MM.1S (cell line): ENCODE measurements around the gene CARD9.

ENCODE experiments used
- DNase-seq: peaks from one replicate; pipeline ENCODE4 v3.0.0-alpha.2; 2015
- H2AFZ ChIP-seq: fragments of 300-600 bp; sonication (generic); 2 replicates; pipeline ENCODE4 v1.6.0; 2016; ENCODE audit warnings: antibody characterized with exemption, low read length
- H3F3A ChIP-seq: fragments of 300-600 bp; sonication (generic); 2 replicates; pipeline ENCODE4 v1.6.1; 2016; ENCODE audit warnings: mild to moderate bottlenecking, antibody characterized with exemption, low read length, moderate library complexity, mixed read lengths; ENCODE audit not compliant: insufficient read depth
- H3K27ac ChIP-seq: fragments of 300-600 bp; sonication (generic); 2 replicates; pipeline ENCODE4 v1.5.1; 2016; ENCODE audit warnings: mild to moderate bottlenecking, low read length
- H3K27me3 ChIP-seq: fragments of 300-600 bp; sonication (generic); replicated peaks from 2 replicates; pipeline ENCODE4 v1.6.0; 2016; ENCODE audit warnings: low read length; ENCODE audit not compliant: insufficient read depth
- H3K36me3 ChIP-seq: fragments of 300-600 bp; sonication (generic); replicated peaks from 2 replicates; pipeline ENCODE4 v1.6.1; 2016; ENCODE audit warnings: mild to moderate bottlenecking, low read length, mixed read lengths; ENCODE audit not compliant: insufficient read depth
- H3K4me1 ChIP-seq: fragments of 300-600 bp; sonication (generic); 2 replicates; pipeline ENCODE4 v1.6.1; 2016; ENCODE audit warnings: low read length, mixed read lengths
- H3K4me2 ChIP-seq: fragments of 300-600 bp; sonication (generic); 2 replicates; pipeline ENCODE4 v1.6.0; 2016; ENCODE audit warnings: low read depth, low read length
- H3K4me3 ChIP-seq: fragments of 300-600 bp; sonication (generic); 2 replicates; pipeline ENCODE4 v1.5.1; 2016; ENCODE audit warnings: low read length, mixed read lengths
- H3K79me2 ChIP-seq: fragments of 300-600 bp; sonication (generic); 2 replicates; pipeline ENCODE4 v1.6.1; 2016; ENCODE audit warnings: mixed run types, low read length, mixed read lengths
- H3K9ac ChIP-seq: fragments of 300-600 bp; sonication (generic); 2 replicates; pipeline ENCODE4 v1.6.1; 2016; ENCODE audit warnings: low read length, mixed read lengths
- H3K9me2 ChIP-seq: fragments of 300-600 bp; sonication (generic); replicated peaks from 2 replicates; pipeline ENCODE4 v1.6.1; 2016; ENCODE audit warnings: mild to moderate bottlenecking, low read length, mixed read lengths; ENCODE audit not compliant: insufficient read depth
- H3K9me3 ChIP-seq: fragments of 300-600 bp; sonication (generic); replicated peaks from 2 replicates; pipeline ENCODE4 v1.6.1; 2016; ENCODE audit warnings: mild to moderate bottlenecking, low read length, mixed read lengths; ENCODE audit not compliant: insufficient read depth
- H4K20me1 ChIP-seq: fragments of 300-600 bp; sonication (generic); 2 replicates; pipeline ENCODE4 v1.6.1; 2016; ENCODE audit warnings: mild to moderate bottlenecking, low read length, moderate library complexity, mixed read lengths; ENCODE audit not compliant: insufficient read depth
- CTCF ChIP-seq: fragments of 300-600 bp; sonication (generic); IDR thresholded peaks from 2 replicates; pipeline ENCODE4 v1.5.1; 2016; ENCODE audit warnings: antibody characterized with exemption, low read length, mixed read lengths
- EZH2 ChIP-seq: fragments of 300-600 bp; sonication (generic); optimal IDR thresholded peaks from 2 replicates; pipeline ENCODE3; 2017; ENCODE audit warnings: low read depth, mild to moderate bottlenecking, antibody characterized with exemption, low read length, mixed read lengths
- EZH2phosphoT487 ChIP-seq: fragments of 300-600 bp; sonication (generic); IDR thresholded peaks from 2 replicates; pipeline ENCODE4 v1.6.1; 2018; ENCODE audit warnings: antibody characterized with exemption, low read length

The CARD9 gene

GRCh38 chr9:136387217-136387616 is 13.7 kb upstream of the CARD9 start:
- Histone ChIP-seq H3K79me2 (no peaks in the 10 kb centered on the region), H4K20me1 (no peaks in the 10 kb centered on the region), H3K4me1 (no peaks in the 10 kb centered on the region), H3K9me2 (no peaks in the 10 kb centered on the region), H3K36me3 (peaks cover 3% of the 10 kb centered on the region; the same call in 1 of the 2 replicates), H3F3A (no peaks in the 10 kb centered on the region), H3K27me3 (no peaks in the 10 kb centered on the region), H3K9me3 (no peaks in the 10 kb centered on the region), H2AFZ (no peak overlapping the region), H3K4me3 (no peak overlapping the region), H3K27ac (no peak overlapping the region), H3K4me2 (no peak overlapping the region), H3K9ac (no peak overlapping the region)
- TF ChIP-seq CTCF, result no peak
- no peak for TF ChIP-seq EZH2
- TF ChIP-seq EZH2phosphoT487, result no peak
- no peak for DNase-seq

GRCh38 chr9:136386018-136386417 is 12.5 kb upstream of the CARD9 start:
- DNase-seq, result no peak
- Histone ChIP-seq H3K27ac (no peak overlapping the region), H3K27me3 (no peaks in the 10 kb centered on the region), H3K9me3 (no peaks in the 10 kb centered on the region), H3K4me3 (no peak overlapping the region), H3K4me1 (no peaks in the 10 kb centered on the region), H4K20me1 (no peaks in the 10 kb centered on the region), H3K9ac (no peak overlapping the region), H3K79me2 (no peaks in the 10 kb centered on the region), H3F3A (no peaks in the 10 kb centered on the region), H3K36me3 (no peaks in the 10 kb centered on the region), H2AFZ (no peak overlapping the region), H3K4me2 (no peak overlapping the region), H3K9me2 (no peaks in the 10 kb centered on the region)
- TF ChIP-seq EZH2, result no peak
- TF ChIP-seq EZH2phosphoT487, result no peak
- no peak for TF ChIP-seq CTCF

- H2AFZ ChIP-seq, result no peak overlapping the region
- no peak overlapping the region for H3K4me3 ChIP-seq
- no peaks in the 10 kb centered on the region for H3F3A ChIP-seq
- no peak overlapping the region for H3K4me2 ChIP-seq
- H3K36me3 ChIP-seq, result no peaks in the 10 kb centered on the region
- H3K27me3 ChIP-seq, result no peaks in the 10 kb centered on the region
- H3K9ac ChIP-seq, result no peak overlapping the region
- H3K27ac ChIP-seq, result no peak overlapping the region
- DNase-seq, result no peak
- H4K20me1 ChIP-seq, result no peaks in the 10 kb centered on the region
- H3K4me1 ChIP-seq, result no peaks in the 10 kb centered on the region
- H3K9me3 ChIP-seq, result no peaks in the 10 kb centered on the region
- no peak for TF ChIP-seq EZH2
- no peak for TF ChIP-seq CTCF
- TF ChIP-seq EZH2phosphoT487, result no peak
- no peaks in the 10 kb centered on the region for H3K9me2 ChIP-seq
- H3K79me2 ChIP-seq, result no peaks in the 10 kb centered on the region
Measured at GRCh38 chr9:136385015-136385414, 11.5 kb upstream of the CARD9 start.
